ENCODE measurements around the gene GABBR2.

Gene GABBR2

GRCh38 chr9:98701576-98701975, 7.2 kb downstream of the GABBR2 start:
- H3K79me2 ChIP-seq (ENCODE audit: low read length): no peaks in the 10 kb centered on the region
- no peak overlapping the region for H2AFZ ChIP-seq (ENCODE audit: low read length)
- no peak overlapping the region for H3K4me3 ChIP-seq (ENCODE audit: low read length)
- H4K20me1 ChIP-seq (ENCODE audit: insufficient read depth, low read length): no peaks in the 10 kb centered on the region
- no peak for TF ChIP-seq EZH2 (optimal IDR thresholded peaks at IDR 0.05; ENCODE audit: low read depth, low read length)
- no peak for TF ChIP-seq CTCF (IDR thresholded peaks at IDR 0.05; ENCODE audit: low read length)
- no peak for TF ChIP-seq EZH2phosphoT487 (IDR thresholded peaks at IDR 0.05; ENCODE audit: low read length)
- no peak for DNase-seq
- H3K27me3 ChIP-seq (replicated peaks; ENCODE audit: insufficient read depth, low read length): no peaks in the 10 kb centered on the region
- no peaks in the 10 kb centered on the region for H3K36me3 ChIP-seq (replicated peaks; ENCODE audit: insufficient read depth, low read length)
- H3F3A ChIP-seq (ENCODE audit: insufficient read depth, low read length): no peaks in the 10 kb centered on the region
- no peak overlapping the region for H3K4me2 ChIP-seq (ENCODE audit: low read depth, low read length)
- no peak overlapping the region for H3K27ac ChIP-seq (ENCODE audit: low read length)
- H3K9me2 ChIP-seq (replicated peaks; ENCODE audit: insufficient read depth, low read length): no peaks in the 10 kb centered on the region
- H3K9me3 ChIP-seq (replicated peaks; ENCODE audit: insufficient read depth, low read length): no peaks in the 10 kb centered on the region
- no peaks in the 10 kb centered on the region for H3K4me1 ChIP-seq (ENCODE audit: low read length)
- H3K9ac ChIP-seq (ENCODE audit: low read length): no peak overlapping the region

- H3K36me3 ChIP-seq (replicated peaks; ENCODE audit: insufficient read depth, low read length): no peaks in the 10 kb centered on the region
- H3K9ac ChIP-seq (ENCODE audit: low read length): no peak overlapping the region
- no peak for DNase-seq
- H3F3A ChIP-seq (ENCODE audit: insufficient read depth, low read length): no peaks in the 10 kb centered on the region
- no peaks in the 10 kb centered on the region for H3K27me3 ChIP-seq (replicated peaks; ENCODE audit: insufficient read depth, low read length)
- H4K20me1 ChIP-seq (ENCODE audit: insufficient read depth, low read length): no peaks in the 10 kb centered on the region
- no peak overlapping the region for H3K27ac ChIP-seq (ENCODE audit: low read length)
- H3K9me2 ChIP-seq (replicated peaks; ENCODE audit: insufficient read depth, low read length): no peaks in the 10 kb centered on the region
- TF ChIP-seq EZH2 (optimal IDR thresholded peaks at IDR 0.05; ENCODE audit: low read depth, low read length) (no peak), CTCF (IDR thresholded peaks at IDR 0.05; ENCODE audit: low read length) (no peak), EZH2phosphoT487 (IDR thresholded peaks at IDR 0.05; ENCODE audit: low read length) (no peak)
- no peaks in the 10 kb centered on the region for H3K9me3 ChIP-seq (replicated peaks; ENCODE audit: insufficient read depth, low read length)
- H3K4me1 ChIP-seq (ENCODE audit: low read length): no peaks in the 10 kb centered on the region
- H3K4me2 ChIP-seq (ENCODE audit: low read depth, low read length): no peak overlapping the region
- H3K4me3 ChIP-seq (ENCODE audit: low read length): no peak overlapping the region
- no peaks in the 10 kb centered on the region for H3K79me2 ChIP-seq (ENCODE audit: low read length)
- H2AFZ ChIP-seq (ENCODE audit: low read length): no peak overlapping the region
These were observed 7.9 kb downstream of the GABBR2 start for GRCh38 chr9:98700801-98701200.

GRCh38 chr9:98698856-98699255, 9.9 kb downstream of the GABBR2 start:
- no peaks in the 10 kb centered on the region for H3K9me3 ChIP-seq (replicated peaks; ENCODE audit: insufficient read depth, low read length)
- TF ChIP-seq EZH2phosphoT487 (IDR thresholded peaks at IDR 0.05; ENCODE audit: low read length) (no peak), CTCF (IDR thresholded peaks at IDR 0.05; ENCODE audit: low read length) (no peak), EZH2 (optimal IDR thresholded peaks at IDR 0.05; ENCODE audit: low read depth, low read length) (no peak)
- no peaks in the 10 kb centered on the region for H3F3A ChIP-seq (ENCODE audit: insufficient read depth, low read length)
- H2AFZ ChIP-seq (ENCODE audit: low read length): no peak overlapping the region
- H3K4me1 ChIP-seq (ENCODE audit: low read length): no peaks in the 10 kb centered on the region
- H4K20me1 ChIP-seq (ENCODE audit: insufficient read depth, low read length): no peaks in the 10 kb centered on the region
- H3K79me2 ChIP-seq (ENCODE audit: low read length): no peaks in the 10 kb centered on the region
- no peak overlapping the region for H3K9ac ChIP-seq (ENCODE audit: low read length)
- H3K36me3 ChIP-seq (replicated peaks; ENCODE audit: insufficient read depth, low read length): no peaks in the 10 kb centered on the region
- H3K27me3 ChIP-seq (replicated peaks; ENCODE audit: insufficient read depth, low read length): no peaks in the 10 kb centered on the region
- DNase-seq: no peak
- no peak overlapping the region for H3K27ac ChIP-seq (ENCODE audit: low read length)
- H3K4me2 ChIP-seq (ENCODE audit: low read depth, low read length): no peak overlapping the region
- H3K4me3 ChIP-seq (ENCODE audit: low read length): no peak overlapping the region
- H3K9me2 ChIP-seq (replicated peaks; ENCODE audit: insufficient read depth, low read length): no peaks in the 10 kb centered on the region

Measured in MM.1S (cell line).